NB4 (cell line): ENCODE data around the gene ALG6.

Source experiments
- DNase-seq: peaks from one replicate; pipeline ENCODE4 v3.0.0; 2010; ENCODE audit warnings: low read depth
- H3K4me3 ChIP-seq: one replicate; pipeline ENCODE4 v1.5.1; 2011; ENCODE audit warnings: mild to moderate bottlenecking, low read depth, low read length, moderate library complexity
- CTCF ChIP-seq: IDR thresholded peaks from one replicate; pipeline ENCODE4 v1.5.1; 2012; ENCODE audit warnings: low read depth, low read length
- MAX ChIP-seq: IDR thresholded peaks from 2 replicates; pipeline ENCODE4 v1.6.1; 2011; ENCODE audit warnings: low read depth, low read length
- MYC ChIP-seq: IDR thresholded peaks from 2 replicates; pipeline ENCODE4 v1.6.1; 2011; ENCODE audit warnings: low read depth, low read length
- POLR2A ChIP-seq: IDR thresholded peaks from 2 replicates; pipeline ENCODE4 v1.6.1; 2011; ENCODE audit warnings: mild to moderate bottlenecking; ENCODE audit not compliant: insufficient read length; ENCODE audit errors: extremely low read depth

The ALG6 gene

GRCh38 chr1:63324779-63325119, 42.7 kb upstream of the ALG6 start:
- no peak for TF ChIP-seq CTCF
- DNase-seq, result no peak
- no peak overlapping the region for H3K4me3 ChIP-seq

GRCh38 chr1:63325279-63325985, 42.0 kb upstream of the ALG6 start:
- no peak for DNase-seq
- H3K4me3 ChIP-seq, result no peak overlapping the region
- TF ChIP-seq CTCF, result no peak
- no peak for TF ChIP-seq MAX
- no peak for TF ChIP-seq MYC
- TF ChIP-seq POLR2A, result no peak

GRCh38 chr1:63326106-63326472, 41.3 kb upstream of the ALG6 start:
- no peak overlapping the region for H3K4me3 ChIP-seq
- no peak for DNase-seq
- TF ChIP-seq CTCF, result no peak
- TF ChIP-seq MYC, result no peak
- TF ChIP-seq POLR2A, result no peak
- no peak for TF ChIP-seq MAX

GRCh38 chr1:63326473-63327380, 40.7 kb upstream of the ALG6 start:
- H3K4me3 ChIP-seq, result no peak overlapping the region
- no peak for DNase-seq
- TF ChIP-seq MAX (no peak), MYC (no peak), POLR2A (no peak), CTCF (no peak)

GRCh38 chr1:63327417-63328054, 39.9 kb upstream of the ALG6 start:
- no peak overlapping the region for H3K4me3 ChIP-seq
- peak; percentile 35; the same call in 1 of the 2 replicates for TF ChIP-seq MYC
- TF ChIP-seq POLR2A, result no peak
- peak; percentile 63 for TF ChIP-seq CTCF
- TF ChIP-seq MAX, result peak; percentile 65; the same call in 1 of the 2 replicates
- DNase-seq, result peak; percentile 68
